Fibroblast of lung (primary cell): ENCODE data around the gene FUOM.

Experiments
- CTCF ChIP-seq, 2 donors: IDR thresholded peaks in 1 of 2; conservative IDR thresholded peaks in 1 of 2; 1 replicate in 1 of 2; 2 replicates in 1 of 2; pipeline ENCODE4 v1.5.1; 2011 to 2012; ENCODE audit warnings: low read length in 2 of 2, control low read depth in 1 of 2, inconsistent platforms in 1 of 2, low read depth in 1 of 2, mild to moderate bottlenecking in 1 of 2
- EZH2 ChIP-seq: IDR thresholded peaks from 2 replicates; pipeline ENCODE4 v1.5.1; 2012; ENCODE audit warnings: low read length, control low read depth, mild to moderate bottlenecking; ENCODE audit errors: missing control alignments

GRCh38 chr10:133316266-133316665 is 41.6 kb downstream of the FUOM start:
- no peak for TF ChIP-seq CTCF (conservative IDR thresholded peaks at IDR 0.05 in 1 of 2, IDR thresholded peaks at IDR 0.05 in 1 of 2; ENCODE audit: low read depth in 1 of 2, low read length in 2 of 2)
- no peak for TF ChIP-seq EZH2
